Stimulated activated naive CD8-positive, alpha-beta T cell treated with anti-CD3 and anti-CD28 coated beads, Interleukin-15, Interleukin-2, amounts not matched to agents 100 U/mL and 50 U/mL, for 24 hours (primary cell): Measurements from ENCODE around the gene LMX1B.
A peak's percentile ranks its signal among the peaks of the same experiment; 100 is the strongest.

Experiments used
- ATAC-seq: fragments of 150-1000 bp; cut with Tn5 transposase; one replicate; pipeline ENCODE4 v1.10.0; 2021
- DNase-seq: peaks from one replicate; pipeline ENCODE4 v3.0.0; 2021

The LMX1B gene

DNA sequence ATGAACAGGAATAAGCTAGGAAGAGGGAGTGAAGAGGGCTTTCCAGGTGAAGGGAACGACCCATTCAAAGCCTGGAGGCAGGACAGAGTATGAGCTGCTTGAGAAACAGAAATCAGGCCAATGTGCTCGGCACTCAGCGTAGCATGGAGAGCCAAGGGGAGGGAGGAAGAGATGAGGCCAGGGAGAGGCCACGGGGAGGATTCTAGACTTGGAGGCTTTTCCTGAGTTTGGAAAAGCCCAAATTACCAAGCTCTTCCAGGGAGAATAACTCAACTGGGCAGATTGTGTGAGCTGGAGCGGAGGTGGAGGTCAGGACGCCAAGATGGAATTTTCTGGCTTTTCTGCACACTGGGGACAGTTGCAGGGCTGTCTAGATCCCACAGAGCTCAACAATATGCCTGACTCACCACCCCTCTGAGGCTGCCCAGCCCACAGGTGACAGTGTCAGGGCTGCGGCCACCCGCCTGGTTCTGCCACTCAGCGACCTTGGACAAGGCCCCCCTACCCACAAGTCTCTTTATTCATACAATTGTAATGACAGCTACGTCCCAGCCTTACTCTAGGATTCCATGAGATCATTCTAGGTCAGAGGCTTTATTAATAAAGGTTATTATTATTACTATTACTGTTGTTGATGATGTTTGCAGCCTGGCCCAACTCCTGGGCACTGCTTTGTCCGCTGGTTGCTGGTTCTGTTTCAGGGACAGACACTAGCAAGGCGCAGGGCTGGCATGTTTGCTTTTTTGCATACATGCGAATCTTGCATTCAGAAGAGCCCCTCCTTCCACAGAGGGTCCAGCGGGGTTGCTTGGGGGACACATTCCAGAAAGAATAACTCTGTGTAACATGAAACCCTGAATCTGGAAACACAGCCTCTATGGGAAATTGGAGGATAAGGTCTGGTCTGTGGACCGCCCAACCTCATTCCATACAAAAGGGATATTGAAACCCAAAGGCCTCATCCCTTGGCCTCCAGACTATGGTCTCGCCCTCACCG is 9.4 kb upstream of the LMX1B start:
- ATAC-seq (no peak), DNase-seq (no peak)

- ATAC-seq (no peak), DNase-seq (no peak)
Observed at GRCh38 chr9:126605792-126606482, 7.8 kb upstream of the LMX1B start.

GRCh38 chr9:126606483-126606870 is 7.3 kb upstream of the LMX1B start:
- ATAC-seq (no peak), DNase-seq (no peak)

- ATAC-seq, result no peak
- no peak for DNase-seq
Observed at GRCh38 chr9:126607086-126607485, 6.6 kb upstream of the LMX1B start.

DNA sequence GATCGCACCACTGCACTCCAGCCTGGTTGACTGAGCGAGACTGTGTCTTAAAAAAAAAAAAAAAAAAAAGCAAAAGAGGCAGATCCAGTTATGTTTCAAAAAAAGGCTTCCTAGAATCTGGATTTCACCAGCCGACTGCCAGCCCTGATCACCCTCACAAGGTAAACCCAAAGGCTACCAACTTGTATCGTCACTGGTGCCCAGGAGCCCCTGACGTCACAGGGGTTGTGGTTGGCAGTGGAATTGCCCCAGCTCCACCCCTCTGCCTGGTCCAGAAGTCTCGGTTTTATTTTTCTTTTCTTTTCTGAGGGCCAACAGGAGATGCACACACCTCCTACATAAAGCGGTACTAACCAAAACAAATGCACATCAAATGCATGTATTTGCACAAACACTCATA is 6.0 kb upstream of the LMX1B start:
- ATAC-seq (no peak), DNase-seq (no peak)

DNA sequence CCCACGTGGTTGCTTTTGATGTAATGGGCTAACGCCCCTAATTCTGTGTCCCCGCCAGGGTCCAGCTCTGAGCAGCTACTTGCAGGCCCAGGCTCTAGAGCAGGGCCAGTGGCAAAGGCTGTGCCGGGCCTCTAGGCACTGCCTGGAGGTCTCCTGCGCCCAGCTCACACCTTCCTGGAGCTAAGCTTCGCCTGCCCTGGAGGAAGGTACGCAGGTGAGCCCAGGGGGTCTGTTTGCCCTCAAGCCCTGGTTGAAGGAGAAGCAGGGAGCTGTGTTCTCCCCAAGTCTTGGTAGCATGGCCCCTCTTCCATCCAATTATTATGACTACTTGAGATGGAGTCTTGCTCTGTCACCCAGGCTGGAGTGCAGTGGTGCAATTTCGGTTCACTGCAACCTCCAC is 5.2 kb upstream of the LMX1B start:
- ATAC-seq, result no peak
- DNase-seq, result no peak

GRCh38 chr9:126609191-126609590 is 4.5 kb upstream of the LMX1B start:
- no peak for DNase-seq
- no peak for ATAC-seq

GRCh38 chr9:126609711-126610388 is 3.9 kb upstream of the LMX1B start:
- no peak for ATAC-seq
- no peak for DNase-seq

DNA sequence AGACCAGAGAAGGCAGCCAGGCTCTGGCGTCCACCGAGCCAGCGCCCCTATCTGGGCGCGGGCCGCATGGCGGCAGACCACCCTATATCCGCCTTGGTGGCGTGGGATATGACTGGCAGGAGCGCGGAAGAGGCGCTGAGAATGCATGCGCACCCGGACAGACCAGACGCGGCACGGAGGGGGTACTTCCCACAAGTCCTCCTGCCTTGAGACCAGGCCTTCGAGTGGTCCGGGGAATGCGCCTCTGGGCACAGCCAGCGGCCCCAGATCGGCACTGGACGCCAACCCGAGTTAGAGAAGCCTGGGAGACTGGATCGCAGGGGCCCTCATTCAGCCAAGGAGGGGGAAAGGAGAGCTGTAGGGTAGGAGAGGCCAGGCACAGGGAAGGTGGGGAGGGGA is 2.5 kb upstream of the LMX1B start:
- ATAC-seq (no peak), DNase-seq (no peak)

DNA sequence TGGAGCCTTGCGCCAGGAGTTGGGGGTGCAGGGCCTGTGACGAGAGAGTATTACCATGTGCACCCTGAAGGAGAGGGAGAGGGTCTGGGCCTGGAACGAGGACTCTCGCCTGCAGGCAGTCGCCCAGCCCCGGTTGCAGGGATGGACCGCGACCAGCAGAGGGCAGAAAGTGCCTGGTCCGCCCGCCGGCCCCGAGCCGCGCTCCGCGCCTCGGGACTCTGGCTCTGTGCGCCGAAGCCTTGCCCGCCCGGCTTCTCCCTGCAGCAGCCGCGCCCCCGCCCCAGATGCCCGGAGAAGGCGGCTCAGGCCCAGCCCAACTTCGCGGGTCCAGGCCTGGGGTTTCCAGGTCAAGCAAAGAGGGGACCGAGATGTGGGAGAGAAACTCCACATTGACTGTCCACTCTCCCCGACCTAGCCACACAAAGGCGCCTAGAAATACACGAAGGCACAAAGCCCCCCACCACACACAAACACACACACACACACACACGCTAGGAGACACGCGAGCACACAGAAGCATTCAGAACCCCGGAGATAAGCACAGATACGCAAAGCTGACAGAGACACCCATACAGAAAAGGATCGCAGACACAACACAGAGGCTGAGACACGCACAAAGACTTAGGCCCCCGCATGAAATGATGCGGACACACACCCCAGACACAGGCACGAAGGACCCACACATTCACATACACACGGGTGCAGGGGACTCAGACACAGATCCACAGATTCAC is 2.0 kb upstream of the LMX1B start:
- peak; percentile 84 for DNase-seq
- peak; percentile 77 for ATAC-seq

DNA sequence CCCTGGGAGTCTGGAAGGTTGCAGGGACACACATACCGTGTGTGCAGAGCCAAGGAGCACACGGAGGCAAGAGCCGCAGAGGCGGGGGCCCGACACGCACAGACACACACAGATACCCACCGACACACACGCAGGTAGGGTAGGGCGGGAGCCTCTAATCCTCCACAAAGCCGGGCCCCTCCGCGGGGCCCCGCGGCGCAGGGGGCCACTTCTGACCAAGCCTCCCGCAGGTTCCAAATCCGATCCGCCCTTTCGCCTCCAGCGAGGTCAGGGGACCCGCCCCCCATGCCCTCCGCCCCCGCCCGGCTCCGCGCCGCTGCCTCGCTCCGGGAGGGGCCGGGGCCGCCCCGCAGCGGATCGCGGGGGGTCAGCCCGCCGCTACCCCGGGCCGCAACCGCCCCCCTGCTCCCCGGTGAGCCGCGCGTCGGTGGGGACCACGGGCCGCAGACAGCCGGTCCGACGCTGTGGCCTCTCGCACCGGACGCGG is 1.4 kb upstream of the LMX1B start:
- ATAC-seq, result no peak

GRCh38 chr9:126612813-126613641 is 701 bp upstream of the LMX1B start:
- no peak for ATAC-seq
- no peak for DNase-seq

More for the DNA sequence above, 1.4 kb upstream of the LMX1B start:
- DNase-seq, result no peak

GRCh38 chr9:126614088-126614454 is 343 bp downstream of the LMX1B start:
- no peak for DNase-seq
- no peak for ATAC-seq

DNA sequence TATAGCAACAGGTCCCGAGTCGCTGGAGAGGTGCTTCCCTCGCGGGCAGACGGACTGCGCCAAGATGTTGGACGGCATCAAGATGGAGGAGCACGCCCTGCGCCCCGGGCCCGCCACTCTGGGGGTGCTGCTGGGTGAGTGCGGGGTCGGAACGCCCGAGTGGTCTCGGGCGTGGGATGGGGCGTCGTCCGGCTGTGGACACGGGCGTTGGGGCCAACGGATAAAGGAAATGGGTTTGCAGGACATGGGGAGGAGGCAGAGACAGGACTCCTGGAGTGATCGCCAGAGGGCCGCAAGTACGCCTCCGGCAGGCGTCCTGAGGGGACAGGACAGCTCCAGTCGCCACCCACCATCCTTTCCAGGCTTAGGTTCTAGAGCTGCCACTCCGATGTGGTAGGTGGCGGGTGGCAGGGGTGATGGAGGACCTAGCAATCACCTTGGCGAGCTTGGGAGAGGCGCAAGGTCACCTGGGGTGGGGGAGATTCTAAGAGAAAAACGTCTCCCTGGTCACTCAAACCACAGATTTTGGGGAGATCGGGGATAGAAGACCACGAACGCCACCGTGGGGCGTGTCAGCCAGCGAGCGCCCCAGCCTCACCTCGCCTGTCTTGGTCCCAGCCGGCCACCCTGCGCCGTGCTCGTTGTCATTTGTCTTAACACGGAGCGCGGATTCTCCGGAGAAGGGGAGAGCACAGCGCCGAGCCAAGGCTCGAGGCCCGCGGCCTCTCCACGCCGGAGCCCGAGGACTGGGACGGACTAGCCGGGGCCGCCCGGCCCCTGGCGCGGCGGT is 922 bp downstream of the LMX1B start:
- DNase-seq (no peak), ATAC-seq (no peak)

DNA sequence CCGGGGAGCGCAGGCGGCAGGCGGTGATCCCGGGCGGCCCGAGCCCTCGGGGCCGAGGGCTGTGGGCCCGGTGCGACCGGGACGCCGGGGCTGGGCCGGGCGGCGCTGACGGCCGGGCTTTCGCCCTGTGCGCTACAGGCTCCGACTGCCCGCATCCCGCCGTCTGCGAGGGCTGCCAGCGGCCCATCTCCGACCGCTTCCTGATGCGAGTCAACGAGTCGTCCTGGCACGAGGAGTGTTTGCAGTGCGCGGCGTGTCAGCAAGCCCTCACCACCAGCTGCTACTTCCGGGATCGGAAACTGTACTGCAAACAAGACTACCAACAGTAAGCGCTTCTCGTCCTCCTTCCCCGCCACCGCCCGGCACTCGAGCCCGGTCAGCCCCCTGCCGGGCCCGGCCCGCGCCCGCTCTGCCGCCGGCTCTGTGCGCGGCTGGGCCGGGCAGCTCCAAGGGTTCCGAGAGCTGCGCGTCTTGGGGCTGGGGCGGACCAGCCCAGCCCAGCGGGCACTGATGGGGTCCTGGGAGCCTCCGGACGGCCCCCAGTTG is 1.6 kb downstream of the LMX1B start:
- no peak for ATAC-seq
- no peak for DNase-seq

DNA sequence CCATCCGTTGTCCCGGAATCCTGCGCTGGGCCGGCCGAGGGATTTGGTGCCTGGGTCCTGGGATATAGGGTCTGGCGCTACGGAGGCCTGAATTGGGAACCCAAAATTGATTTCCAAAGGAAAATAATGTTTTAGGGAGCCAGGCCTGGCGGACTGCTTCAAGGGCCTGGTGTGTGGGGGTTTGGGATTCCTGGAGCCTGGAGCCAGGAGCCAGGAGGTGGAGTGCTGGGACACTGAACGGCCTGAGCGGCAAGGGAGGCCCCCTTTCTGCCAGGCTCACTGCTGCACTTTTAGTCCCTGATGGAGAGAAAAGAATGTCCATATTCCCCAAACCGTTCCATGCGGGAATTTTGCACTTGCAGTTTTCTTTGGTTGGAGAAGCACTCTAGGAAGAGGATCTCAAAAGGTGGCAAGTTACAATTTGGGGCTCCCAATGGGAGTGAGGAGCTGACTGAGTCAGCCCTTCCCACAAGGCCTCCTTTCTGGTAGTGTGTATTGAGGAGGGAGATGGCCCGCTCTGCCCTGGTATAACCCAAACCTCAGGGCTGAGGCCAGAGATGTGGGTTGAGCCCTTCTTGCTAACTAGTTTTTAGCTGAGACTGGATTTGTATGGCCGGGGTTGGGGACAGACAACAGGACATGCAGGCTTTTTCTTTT is 2.2 kb downstream of the LMX1B start:
- ATAC-seq, result no peak

DNA sequence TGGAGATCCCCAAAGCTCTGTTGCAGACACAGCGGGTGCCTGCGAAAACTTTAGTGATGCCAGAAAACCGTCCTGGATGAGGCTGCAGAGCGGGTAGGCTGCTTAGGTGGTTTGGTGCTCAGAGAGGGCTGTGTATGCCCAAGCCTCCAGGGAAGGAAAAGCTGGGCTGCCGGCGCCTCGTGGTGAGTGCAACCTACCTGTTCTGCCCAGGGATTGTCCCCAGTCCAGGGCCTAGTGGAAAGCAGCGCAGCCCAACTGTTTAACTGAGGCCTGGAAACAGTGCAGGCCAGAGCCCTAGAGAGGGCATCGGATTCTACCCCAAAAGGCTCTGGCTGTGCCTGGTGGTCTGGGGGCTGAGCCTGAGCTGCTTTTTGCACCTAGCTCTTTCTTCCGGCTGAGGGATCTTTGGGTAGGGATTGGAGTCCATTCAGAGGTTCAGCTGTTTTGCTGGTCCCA is 2.8 kb downstream of the LMX1B start:
- DNase-seq (no peak), ATAC-seq (no peak)

More for the DNA sequence above, 2.2 kb downstream of the LMX1B start:
- no peak for DNase-seq

DNA sequence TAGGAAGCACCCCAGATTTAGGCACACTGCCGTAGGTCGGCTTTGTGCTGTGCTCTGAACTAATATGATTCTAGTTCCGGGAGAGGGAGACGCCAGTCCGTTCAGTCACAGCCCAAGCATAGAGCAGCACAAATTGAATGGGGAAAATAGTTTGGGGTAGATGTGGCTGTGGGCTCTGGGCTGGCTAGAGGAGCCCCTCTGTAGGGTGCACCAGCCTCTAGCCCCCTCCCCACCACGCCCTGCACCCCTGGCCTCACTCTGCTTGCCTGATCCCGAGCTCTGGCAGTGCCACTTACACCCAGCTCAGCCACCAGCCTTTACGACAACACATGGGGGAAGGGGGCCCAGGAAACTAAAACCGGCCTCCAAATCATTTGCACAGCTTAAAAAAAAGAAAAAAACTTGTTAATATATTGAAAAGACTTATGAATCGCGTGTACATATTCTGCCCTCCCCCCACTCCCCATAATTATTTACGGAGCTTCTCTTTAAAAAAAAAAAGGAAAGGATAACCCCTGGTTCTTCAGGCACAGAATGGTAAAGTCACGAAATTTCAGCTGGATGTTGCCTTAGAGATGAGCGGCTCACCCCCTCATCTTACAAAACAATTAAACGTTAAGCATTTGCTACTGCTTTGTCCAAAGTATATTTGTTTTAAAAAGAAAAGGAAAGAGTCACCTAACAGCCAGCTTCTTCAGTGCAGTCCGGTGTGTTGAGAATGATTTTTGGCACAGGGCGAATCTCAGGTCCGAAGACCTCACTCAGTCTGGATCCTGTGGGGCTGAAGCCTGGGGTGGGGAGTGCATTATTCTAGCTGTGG is 3.5 kb downstream of the LMX1B start:
- no peak for ATAC-seq
- DNase-seq, result no peak

DNA sequence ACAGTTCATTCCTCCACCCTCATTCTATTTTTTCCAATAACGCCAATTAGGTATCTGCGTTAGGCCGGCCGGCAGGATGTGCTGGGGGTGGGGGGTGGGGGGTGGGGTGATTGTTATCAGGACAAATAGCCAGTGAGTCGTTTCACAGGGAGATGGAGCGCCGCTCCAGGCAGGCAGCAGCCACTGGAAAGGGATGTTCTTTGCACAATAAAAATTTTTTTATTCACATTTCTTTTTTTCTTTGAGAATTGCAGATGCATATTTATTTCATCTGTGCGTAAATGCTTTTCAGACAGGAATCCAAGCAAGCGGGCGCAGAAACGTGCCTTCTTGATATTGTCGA is 4.1 kb downstream of the LMX1B start:
- no peak for ATAC-seq

More for the DNA sequence above, 4.1 kb downstream of the LMX1B start:
- DNase-seq, result no peak
